ENCODE measurements around the gene EVA1C. TPM values are rescaled to one million over a fixed set of nuclear protein-coding genes. Genes with fewer than 3 reads are reported as not detected.

EVA1C gene
- total RNA-seq, 1 experiment from 2014 or later: 22.2 TPM

DNA sequence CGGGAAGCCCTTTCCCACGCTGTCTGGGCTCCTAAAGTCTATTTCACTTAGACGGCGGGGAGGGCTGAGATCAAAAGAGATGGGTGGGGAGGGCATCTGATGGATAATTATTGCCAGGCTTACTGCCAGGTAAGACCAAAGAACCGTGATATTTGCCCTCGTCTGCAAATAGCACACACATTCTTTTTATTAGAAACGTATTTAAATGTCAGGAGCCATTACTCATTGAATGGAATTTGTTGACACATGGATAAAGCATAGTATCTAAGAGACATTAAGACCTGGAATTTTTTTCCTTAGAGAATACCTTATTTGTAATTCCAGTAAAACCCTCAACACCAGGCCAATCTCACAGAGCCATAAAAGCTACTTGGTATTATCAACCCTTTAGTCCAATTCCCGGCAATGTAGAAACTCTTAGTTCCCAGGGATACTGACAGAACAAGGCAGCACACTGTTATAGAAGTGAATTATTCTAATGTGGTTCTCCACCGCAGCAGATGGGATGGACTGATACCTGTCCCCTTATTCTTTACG lies 30.3 kb upstream of the EVA1C start:
- ChIA-PET CTCF (interaction anchor here (0.6 to 3.4 kb wide), 3 partner anchors 10 to 20 kb away, joined by 3 to 10 read pairs (median 5); no protein-coding TSS in a partner anchor), POLR2A (interaction anchor here (0.9 to 1.9 kb wide), 3 partner anchors 10 kb away, joined by 3 to 5 read pairs (median 4); no protein-coding TSS in a partner anchor)
- Mint-ChIP-seq H3K4me3 (ENCODE audit: unreplicated experiment) (no peak overlapping the region), H3K9me3 (ENCODE audit: unreplicated experiment) (no peaks in the 10 kb centered on the region), H3K4me1 (ENCODE audit: insufficient read depth, unreplicated experiment) (peaks cover 18% of the 10 kb centered on the region), H3K27ac (ENCODE audit: low read depth, unreplicated experiment) (peak overlapping the region; percentile 51), H3K36me3 (ENCODE audit: insufficient read depth, unreplicated experiment) (peaks cover 92% of the 10 kb centered on the region), H3K27me3 (ENCODE audit: insufficient read depth, unreplicated experiment) (no peaks in the 10 kb centered on the region)
- BruUV-seq (replicated peaks): no TSS peak
- no peak for DNase-seq (ENCODE audit: unreplicated experiment)
- intact Hi-C loops (cut with micrococcal nuclease): no loop called here
- TF ChIP-seq, protein P1, sequence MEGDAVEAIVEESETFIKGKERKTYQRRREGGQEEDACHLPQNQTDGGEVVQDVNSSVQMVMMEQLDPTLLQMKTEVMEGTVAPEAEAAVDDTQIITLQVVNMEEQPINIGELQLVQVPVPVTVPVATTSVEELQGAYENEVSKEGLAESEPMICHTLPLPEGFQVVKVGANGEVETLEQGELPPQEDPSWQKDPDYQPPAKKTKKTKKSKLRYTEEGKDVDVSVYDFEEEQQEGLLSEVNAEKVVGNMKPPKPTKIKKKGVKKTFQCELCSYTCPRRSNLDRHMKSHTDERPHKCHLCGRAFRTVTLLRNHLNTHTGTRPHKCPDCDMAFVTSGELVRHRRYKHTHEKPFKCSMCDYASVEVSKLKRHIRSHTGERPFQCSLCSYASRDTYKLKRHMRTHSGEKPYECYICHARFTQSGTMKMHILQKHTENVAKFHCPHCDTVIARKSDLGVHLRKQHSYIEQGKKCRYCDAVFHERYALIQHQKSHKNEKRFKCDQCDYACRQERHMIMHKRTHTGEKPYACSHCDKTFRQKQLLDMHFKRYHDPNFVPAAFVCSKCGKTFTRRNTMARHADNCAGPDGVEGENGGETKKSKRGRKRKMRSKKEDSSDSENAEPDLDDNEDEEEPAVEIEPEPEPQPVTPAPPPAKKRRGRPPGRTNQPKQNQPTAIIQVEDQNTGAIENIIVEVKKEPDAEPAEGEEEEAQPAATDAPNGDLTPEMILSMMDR (IDR thresholded peaks at IDR 0.05; ENCODE audit: unreplicated experiment): no peak

DNA sequence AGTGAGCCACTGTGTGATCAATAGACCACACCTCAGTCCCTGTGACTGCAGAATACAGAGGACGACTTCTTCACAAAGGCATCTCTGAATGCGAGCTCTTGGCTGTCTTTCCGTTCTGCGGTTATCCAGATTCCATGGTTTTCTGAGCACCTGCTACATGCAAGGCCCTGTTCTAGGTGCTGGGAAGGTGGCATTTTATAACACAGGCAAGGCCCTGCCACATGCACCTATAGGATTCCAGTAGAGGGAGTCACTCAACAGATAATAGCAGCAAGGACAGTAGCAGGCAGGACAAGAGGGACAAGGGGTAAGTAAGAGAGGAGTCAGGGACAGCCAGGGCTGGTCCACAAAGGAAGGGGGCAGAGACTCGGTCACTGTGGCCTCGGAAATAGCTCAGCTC lies 28.7 kb upstream of the EVA1C start:
- DNase-seq (ENCODE audit: unreplicated experiment): no peak
- H3K27ac Mint-ChIP-seq (ENCODE audit: low read depth, unreplicated experiment): peak overlapping the region; percentile 5
- intact Hi-C loops (cut with micrococcal nuclease): no loop called here
- H3K4me3 Mint-ChIP-seq (ENCODE audit: unreplicated experiment): no peak overlapping the region
- no peaks in the 10 kb centered on the region for H3K9me3 Mint-ChIP-seq (ENCODE audit: unreplicated experiment)
- CTCF ChIA-PET: interaction anchor here (0.6 to 3.4 kb wide), 8 partner anchors 10 to 598 kb away, joined by 3 to 10 read pairs (median 4); no protein-coding TSS in a partner anchor
- peaks cover 34% of the 10 kb centered on the region for H3K4me1 Mint-ChIP-seq (ENCODE audit: insufficient read depth, unreplicated experiment)
- TF ChIP-seq, protein P1 (IDR thresholded peaks at IDR 0.05; ENCODE audit: unreplicated experiment): no peak
- POLR2A ChIA-PET: interaction anchor here (1.0 to 1.9 kb wide), 2 partner anchors 8 to 11 kb away, joined by 3 to 4 read pairs; no protein-coding TSS in a partner anchor
- no peaks in the 10 kb centered on the region for H3K27me3 Mint-ChIP-seq (ENCODE audit: insufficient read depth, unreplicated experiment)
- BruUV-seq (replicated peaks): no TSS peak
- peaks cover 84% of the 10 kb centered on the region for H3K36me3 Mint-ChIP-seq (ENCODE audit: insufficient read depth, unreplicated experiment)

- CTCF ChIA-PET: interaction anchor here (0.6 to 2.0 kb wide), 6 partner anchors 19 to 652 kb away, joined by 3 to 6 read pairs (median 4); no protein-coding TSS in a partner anchor
- H3K27me3 Mint-ChIP-seq (ENCODE audit: insufficient read depth, unreplicated experiment): no peaks in the 10 kb centered on the region
Measured at GRCh38 chr21:32386195-32386870, 26.2 kb upstream of the EVA1C start.

More at GRCh38 chr21:32386195-32386870, 26.2 kb upstream of the EVA1C start:
- DNase-seq (ENCODE audit: unreplicated experiment): peak; percentile 83
- intact Hi-C loops (cut with micrococcal nuclease): no loop called here
- no TSS peak for BruUV-seq (replicated peaks)
- Mint-ChIP-seq H3K4me1 (ENCODE audit: insufficient read depth, unreplicated experiment) (peaks cover 52% of the 10 kb centered on the region), H3K9me3 (ENCODE audit: unreplicated experiment) (no peaks in the 10 kb centered on the region), H3K4me3 (ENCODE audit: unreplicated experiment) (no peak overlapping the region), H3K27ac (ENCODE audit: low read depth, unreplicated experiment) (peak overlapping the region; percentile 74), H3K36me3 (ENCODE audit: insufficient read depth, unreplicated experiment) (peaks cover 68% of the 10 kb centered on the region)
- POLR2A ChIA-PET: interaction anchor here (0.6 to 2.4 kb wide), 7 partner anchors 10 to 226 kb away, joined by 3 to 23 read pairs (median 6); partner anchors contain the start of genes CFAP298 and EVA1C
- TF ChIP-seq, protein P1 (IDR thresholded peaks at IDR 0.05; ENCODE audit: unreplicated experiment): no peak
